ENCODE results near the gene HMOX1.

DNA sequence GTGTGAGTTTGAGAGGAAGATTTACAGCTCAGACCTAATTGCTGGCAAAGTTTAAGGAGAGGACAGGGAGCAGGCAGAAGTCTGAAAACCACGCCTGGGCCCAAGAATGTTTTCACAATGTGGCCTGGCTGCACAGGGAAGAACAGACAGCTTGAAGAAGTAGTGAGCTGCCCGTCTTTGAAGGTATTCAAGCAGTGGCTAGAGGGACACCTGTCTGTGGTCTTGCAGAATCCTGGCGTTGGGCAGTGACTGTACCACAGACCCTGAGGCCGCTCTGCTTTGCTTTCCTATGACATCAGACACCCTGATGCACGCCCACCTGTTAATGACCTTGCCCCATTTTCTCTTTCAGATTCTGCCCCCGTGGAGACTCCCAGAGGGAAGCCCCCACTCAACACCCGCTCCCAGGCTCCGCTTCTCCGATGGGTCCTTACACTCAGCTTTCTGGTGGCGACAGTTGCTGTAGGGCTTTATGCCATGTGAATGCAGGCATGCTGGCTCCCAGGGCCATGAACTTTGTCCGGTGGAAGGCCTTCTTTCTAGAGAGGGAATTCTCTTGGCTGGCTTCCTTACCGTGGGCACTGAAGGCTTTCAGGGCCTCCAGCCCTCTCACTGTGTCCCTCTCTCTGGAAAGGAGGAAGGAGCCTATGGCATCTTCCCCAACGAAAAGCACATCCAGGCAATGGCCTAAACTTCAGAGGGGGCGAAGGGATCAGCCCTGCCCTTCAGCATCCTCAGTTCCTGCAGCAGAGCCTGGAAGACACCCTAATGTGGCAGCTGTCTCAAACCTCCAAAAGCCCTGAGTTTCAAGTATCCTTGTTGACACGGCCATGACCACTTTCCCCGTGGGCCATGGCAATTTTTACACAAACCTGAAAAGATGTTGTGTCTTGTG is 12.5 kb downstream of the HMOX1 start:
- TF ChIP-seq JUND (IDR thresholded peaks at IDR 0.05) (no peak), EZH2 (IDR thresholded peaks at IDR 0.05) (no peak), POLR2AphosphoS5 (IDR thresholded peaks at IDR 0.05; ENCODE audit: low read depth, low read length) (no peak), YY1 (IDR thresholded peaks at IDR 0.05; ENCODE audit: extremely low read depth, insufficient replicate concordance, low read depth, low read length) (no peak), EZH2phosphoT487 (IDR thresholded peaks at IDR 0.05; ENCODE audit: borderline replicate concordance) (no peak), ZNF274 (IDR thresholded peaks at IDR 0.05; ENCODE audit: low read depth, low read length) (no peak), EGR1 (IDR thresholded peaks at IDR 0.05; ENCODE audit: low read depth) (no peak), RAD21 (IDR thresholded peaks at IDR 0.05; ENCODE audit: low read depth) (no peak)
- TF ChIP-seq, protein P1, sequence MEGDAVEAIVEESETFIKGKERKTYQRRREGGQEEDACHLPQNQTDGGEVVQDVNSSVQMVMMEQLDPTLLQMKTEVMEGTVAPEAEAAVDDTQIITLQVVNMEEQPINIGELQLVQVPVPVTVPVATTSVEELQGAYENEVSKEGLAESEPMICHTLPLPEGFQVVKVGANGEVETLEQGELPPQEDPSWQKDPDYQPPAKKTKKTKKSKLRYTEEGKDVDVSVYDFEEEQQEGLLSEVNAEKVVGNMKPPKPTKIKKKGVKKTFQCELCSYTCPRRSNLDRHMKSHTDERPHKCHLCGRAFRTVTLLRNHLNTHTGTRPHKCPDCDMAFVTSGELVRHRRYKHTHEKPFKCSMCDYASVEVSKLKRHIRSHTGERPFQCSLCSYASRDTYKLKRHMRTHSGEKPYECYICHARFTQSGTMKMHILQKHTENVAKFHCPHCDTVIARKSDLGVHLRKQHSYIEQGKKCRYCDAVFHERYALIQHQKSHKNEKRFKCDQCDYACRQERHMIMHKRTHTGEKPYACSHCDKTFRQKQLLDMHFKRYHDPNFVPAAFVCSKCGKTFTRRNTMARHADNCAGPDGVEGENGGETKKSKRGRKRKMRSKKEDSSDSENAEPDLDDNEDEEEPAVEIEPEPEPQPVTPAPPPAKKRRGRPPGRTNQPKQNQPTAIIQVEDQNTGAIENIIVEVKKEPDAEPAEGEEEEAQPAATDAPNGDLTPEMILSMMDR (IDR thresholded peaks at IDR 0.05 in 2 of 3, conservative IDR thresholded peaks at IDR 0.05 in 1 of 3; ENCODE audit: borderline replicate concordance in 1 of 3, insufficient read depth in 1 of 3, low read depth in 2 of 3, low read length in 2 of 3) = no peak
- TF ChIP-seq, protein P2, sequence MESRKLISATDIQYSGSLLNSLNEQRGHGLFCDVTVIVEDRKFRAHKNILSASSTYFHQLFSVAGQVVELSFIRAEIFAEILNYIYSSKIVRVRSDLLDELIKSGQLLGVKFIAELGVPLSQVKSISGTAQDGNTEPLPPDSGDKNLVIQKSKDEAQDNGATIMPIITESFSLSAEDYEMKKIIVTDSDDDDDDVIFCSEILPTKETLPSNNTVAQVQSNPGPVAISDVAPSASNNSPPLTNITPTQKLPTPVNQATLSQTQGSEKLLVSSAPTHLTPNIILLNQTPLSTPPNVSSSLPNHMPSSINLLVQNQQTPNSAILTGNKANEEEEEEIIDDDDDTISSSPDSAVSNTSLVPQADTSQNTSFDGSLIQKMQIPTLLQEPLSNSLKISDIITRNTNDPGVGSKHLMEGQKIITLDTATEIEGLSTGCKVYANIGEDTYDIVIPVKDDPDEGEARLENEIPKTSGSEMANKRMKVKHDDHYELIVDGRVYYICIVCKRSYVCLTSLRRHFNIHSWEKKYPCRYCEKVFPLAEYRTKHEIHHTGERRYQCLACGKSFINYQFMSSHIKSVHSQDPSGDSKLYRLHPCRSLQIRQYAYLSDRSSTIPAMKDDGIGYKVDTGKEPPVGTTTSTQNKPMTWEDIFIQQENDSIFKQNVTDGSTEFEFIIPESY (IDR thresholded peaks at IDR 0.05; ENCODE audit: extremely low read depth, insufficient replicate concordance, low read length) = no peak
- TF ChIP-seq, protein P3, sequence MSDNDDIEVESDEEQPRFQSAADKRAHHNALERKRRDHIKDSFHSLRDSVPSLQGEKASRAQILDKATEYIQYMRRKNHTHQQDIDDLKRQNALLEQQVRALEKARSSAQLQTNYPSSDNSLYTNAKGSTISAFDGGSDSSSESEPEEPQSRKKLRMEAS (IDR thresholded peaks at IDR 0.05) = no peak
- TF ChIP-seq, protein P4, sequence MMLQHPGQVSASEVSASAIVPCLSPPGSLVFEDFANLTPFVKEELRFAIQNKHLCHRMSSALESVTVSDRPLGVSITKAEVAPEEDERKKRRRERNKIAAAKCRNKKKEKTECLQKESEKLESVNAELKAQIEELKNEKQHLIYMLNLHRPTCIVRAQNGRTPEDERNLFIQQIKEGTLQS (IDR thresholded peaks at IDR 0.05) = no peak

Data from HCT116 (cell line).